Measurements from ENCODE around the gene DAND5. TPM values are rescaled to one million over a fixed set of nuclear protein-coding genes. Genes with fewer than 3 reads are reported as not detected.

The DAND5 gene
- total and polyA plus RNA-seq, 2 of the 13 experiments (the other 11 are each of a cell fraction or from before 2014, with no cell fraction given): 0.04 TPM; not detected in 1

GRCh38 chr19:12937927-12938778 lies 31.2 kb upstream of the DAND5 start, which contains the start of gene CALR (continued):
- TF ChIP-seq ZNF513 (CRISPR knock-in tag; conservative IDR thresholded peaks at IDR 0.05): no peak
- no peak for TF ChIP-seq TBP (CRISPR knock-in tag; IDR thresholded peaks at IDR 0.05)
- TF ChIP-seq ZNF292 (CRISPR knock-in tag; IDR thresholded peaks at IDR 0.05; ENCODE audit: borderline replicate concordance, low read depth): no peak
- no peak; the same call in none of the 2 replicates for TF ChIP-seq MEIS2 (CRISPR knock-in tag; IDR thresholded peaks at IDR 0.05)
- no peak for TF ChIP-seq ARHGAP35 (CRISPR knock-in tag; IDR thresholded peaks at IDR 0.05; ENCODE audit: borderline replicate concordance)
- no peak for TF ChIP-seq THRA (CRISPR knock-in tag; IDR thresholded peaks at IDR 0.05; ENCODE audit: borderline replicate concordance)
- no peak for TF ChIP-seq ZNF18 (CRISPR knock-in tag; IDR thresholded peaks at IDR 0.05; ENCODE audit: insufficient replicate concordance)
- no peak for TF ChIP-seq ZNF33A (CRISPR knock-in tag; IDR thresholded peaks at IDR 0.05; ENCODE audit: borderline replicate concordance)
- no peak for TF ChIP-seq ZNF576 (CRISPR knock-in tag; IDR thresholded peaks at IDR 0.05)
- peak; percentile 87; the same call in 1 of the 2 replicates for TF ChIP-seq ZNF414 (CRISPR knock-in tag; IDR thresholded peaks at IDR 0.05)
- TF ChIP-seq NBN (conservative IDR thresholded peaks at IDR 0.05): no peak
- TF ChIP-seq ARNTL (CRISPR knock-in tag; IDR thresholded peaks at IDR 0.05): peak; percentile 71; the same call in 1 of the 2 replicates
- no peak for TF ChIP-seq ZNF383 (CRISPR knock-in tag; IDR thresholded peaks at IDR 0.05; ENCODE audit: borderline replicate concordance)
- TF ChIP-seq BORCS8-MEF2B (CRISPR knock-in tag; IDR thresholded peaks at IDR 0.05): no peak; the same call in 1 of the 2 replicates
- TF ChIP-seq CEBPB (IDR thresholded peaks at IDR 0.05; ENCODE audit: borderline replicate concordance, low read depth, low read length): no peak
- TF ChIP-seq SOX13 (IDR thresholded peaks at IDR 0.05): peak; percentile 95
- peak in 1 of 2 experiments; percentile 30; a peak in 2 of 4 replicates for TF ChIP-seq SOX13 (CRISPR knock-in tag; conservative IDR thresholded peaks at IDR 0.05 in 1 of 2, IDR thresholded peaks at IDR 0.05 in 1 of 2)
- no peak for TF ChIP-seq GABPA (IDR thresholded peaks at IDR 0.05; ENCODE audit: low read depth, low read length)
- peak; percentile 69 for TF ChIP-seq GABPA (CRISPR knock-in tag; IDR thresholded peaks at IDR 0.05; ENCODE audit: low read depth)
- no peak for TF ChIP-seq MLXIP (CRISPR knock-in tag; IDR thresholded peaks at IDR 0.05; ENCODE audit: borderline replicate concordance)

Data from HepG2 (cell line).